H9 (cell line): Measurements from ENCODE around the gene TSTD1. TPM values are rescaled to one million over a fixed set of nuclear protein-coding genes. Genes with fewer than 3 reads are reported as not detected.

Experiments
- DNase-seq: peaks from one replicate; pipeline ENCODE4 v3.0.0-alpha.2; 2017
- H2AFZ ChIP-seq: one replicate; pipeline ENCODE4 v1.6.1; 2013; ENCODE audit warnings: mild to moderate bottlenecking, low read length, control low read depth, moderate library complexity
- H2AK5ac ChIP-seq: 2 replicates; pipeline ENCODE4 v1.6.1; 2013; ENCODE audit warnings: low read length, control low read depth, mixed read lengths; ENCODE audit not compliant: insufficient read length
- H2BK120ac ChIP-seq: one replicate; pipeline ENCODE4 v1.6.1; 2013; ENCODE audit warnings: low read depth, mild to moderate bottlenecking, low read length, control low read depth, inconsistent platforms; ENCODE audit not compliant: poor library complexity, severe bottlenecking
- H2BK12ac ChIP-seq: 2 replicates; pipeline ENCODE4 v1.6.1; 2013; ENCODE audit warnings: low read length, control low read depth, mixed read lengths, low read depth; ENCODE audit not compliant: insufficient read length
- H2BK15ac ChIP-seq: 2 replicates; pipeline ENCODE4 v1.6.1; 2013; ENCODE audit warnings: low read depth, low read length, control low read depth
- H2BK20ac ChIP-seq: one replicate; pipeline ENCODE4 v1.6.1; 2013; ENCODE audit warnings: low read depth, mild to moderate bottlenecking, low read length, control low read depth, inconsistent platforms; ENCODE audit not compliant: poor library complexity, severe bottlenecking
- H2BK5ac ChIP-seq: 2 replicates; pipeline ENCODE4 v1.6.1; 2013; ENCODE audit warnings: low read length, control low read depth, mixed read lengths; ENCODE audit not compliant: insufficient read length
- H3K14ac ChIP-seq: 2 replicates; pipeline ENCODE4 v1.6.1; 2013; ENCODE audit warnings: low read length, control low read depth; ENCODE audit not compliant: insufficient read depth
- H3K18ac ChIP-seq: 2 replicates; pipeline ENCODE4 v1.6.1; 2013; ENCODE audit warnings: low read depth, mild to moderate bottlenecking, mixed read lengths, low read length, control low read depth; ENCODE audit not compliant: insufficient read length
- H3K23ac ChIP-seq: 2 replicates; pipeline ENCODE4 v1.6.1; 2013; ENCODE audit warnings: low read length, control low read depth, mixed read lengths, low read depth; ENCODE audit not compliant: insufficient read length
- H3K23me2 ChIP-seq: 2 replicates; pipeline ENCODE4 v1.6.1; 2013; ENCODE audit warnings: low read depth, mild to moderate bottlenecking, mixed read lengths, low read length, control low read depth; ENCODE audit not compliant: insufficient read length, poor library complexity, severe bottlenecking
- H3K27ac ChIP-seq: 2 replicates; pipeline ENCODE4 v1.5.1; 2013; ENCODE audit warnings: low read length, control low read depth, mixed read lengths, low read depth; ENCODE audit not compliant: insufficient read length
- H3K27me3 ChIP-seq: 2 replicates; pipeline ENCODE4 v1.6.1; 2013; ENCODE audit warnings: low read length, control low read depth, inconsistent platforms; ENCODE audit not compliant: insufficient read depth
- H3K4ac ChIP-seq: 2 replicates; pipeline ENCODE4 v1.6.1; 2013; ENCODE audit warnings: low read depth, mild to moderate bottlenecking, control low read depth, inconsistent platforms, low read length, moderate library complexity
- H3K4me1 ChIP-seq: 2 replicates; pipeline ENCODE4 v1.6.1; 2013; ENCODE audit warnings: low read length, control low read depth, inconsistent platforms; ENCODE audit not compliant: insufficient read depth
- H3K4me2 ChIP-seq: 2 replicates; pipeline ENCODE4 v1.6.1; 2013; ENCODE audit warnings: low read length, control low read depth, mixed read lengths; ENCODE audit not compliant: insufficient read length, insufficient read depth
- H3K56ac ChIP-seq: 2 replicates; pipeline ENCODE4 v1.6.1; 2013; ENCODE audit warnings: low read depth, mild to moderate bottlenecking, mixed read lengths, low read length, control low read depth; ENCODE audit not compliant: insufficient read length
- H3K79me1 ChIP-seq: 2 replicates; pipeline ENCODE4 v1.6.1; 2013; ENCODE audit warnings: low read depth, mild to moderate bottlenecking, moderate library complexity, low read length, control low read depth, inconsistent platforms; ENCODE audit not compliant: insufficient read depth, poor library complexity, severe bottlenecking
- H3K79me2 ChIP-seq: 2 replicates; pipeline ENCODE4 v1.6.1; 2013; ENCODE audit warnings: low read length, control low read depth, inconsistent platforms; ENCODE audit not compliant: insufficient read depth
- H3K9ac ChIP-seq: 2 replicates; pipeline ENCODE4 v1.6.1; 2013; ENCODE audit warnings: low read length, control low read depth, mixed read lengths; ENCODE audit not compliant: insufficient read length; ENCODE audit errors: extremely low read depth
- H3K9me3 ChIP-seq: one replicate; pipeline ENCODE4 v1.6.1; 2013; ENCODE audit warnings: low read depth, low read length, inconsistent platforms; ENCODE audit not compliant: control insufficient read depth
- H3T11ph ChIP-seq: one replicate; pipeline ENCODE4 v1.6.1; 2013; ENCODE audit warnings: mild to moderate bottlenecking, low read length, control low read depth, inconsistent platforms
- H4K20me1 ChIP-seq: one replicate; pipeline ENCODE4 v1.6.1; 2013; ENCODE audit not compliant: control insufficient read depth, insufficient read length, insufficient read depth
- H4K5ac ChIP-seq: 2 replicates; pipeline ENCODE4 v1.6.1; 2013; ENCODE audit warnings: low read depth, mild to moderate bottlenecking, mixed read lengths, low read length, control low read depth; ENCODE audit not compliant: insufficient read length
- H4K8ac ChIP-seq: replicated peaks from 2 replicates; pipeline ENCODE4 v1.6.1; 2013; ENCODE audit warnings: low read length, control low read depth, mixed read lengths, low read depth; ENCODE audit not compliant: insufficient read length
- H4K91ac ChIP-seq: 2 replicates; pipeline ENCODE4 v1.6.1; 2013; ENCODE audit warnings: low read depth, mild to moderate bottlenecking, moderate library complexity, mixed read lengths, low read length, control low read depth; ENCODE audit not compliant: insufficient read length
- H3K27ac Mint-ChIP-seq, 3 experiments: 2 replicates in 2 of 3; 3 replicates in 1 of 3; pipeline ENCODE4 v1.8.0; 2020 to 2021; ENCODE audit warnings: mixed read lengths in 3 of 3, mild to moderate bottlenecking in 1 of 3, moderate library complexity in 1 of 3
- H3K27me3 Mint-ChIP-seq: 2 replicates; pipeline ENCODE4 v1.8.0; 2021; ENCODE audit warnings: low read depth, mild to moderate bottlenecking, moderate library complexity, mixed read lengths
- H3K36me3 Mint-ChIP-seq, 3 experiments: 2 replicates in 2 of 3; 3 replicates in 1 of 3; pipeline ENCODE4 v1.8.0; 2020 to 2021; ENCODE audit warnings: low read depth in 3 of 3, mixed read lengths in 3 of 3; ENCODE audit not compliant: insufficient read depth in 1 of 3
- H3K4me1 Mint-ChIP-seq, 2 experiments: 2 replicates each; pipeline ENCODE4 v1.8.0; 2020; ENCODE audit warnings: mixed read lengths in 2 of 2
- H3K4me3 Mint-ChIP-seq, 2 experiments: 2 replicates in 1 of 2; 3 replicates in 1 of 2; pipeline ENCODE4 v1.8.0; 2020 to 2021; ENCODE audit warnings: mild to moderate bottlenecking in 2 of 2, mixed read lengths in 2 of 2, moderate library complexity in 1 of 2
- H3K9me3 Mint-ChIP-seq, 2 experiments: 2 replicates in 1 of 2; 3 replicates in 1 of 2; pipeline ENCODE4 v1.8.0; 2020; ENCODE audit warnings: mild to moderate bottlenecking in 2 of 2, mixed read lengths in 2 of 2, moderate library complexity in 1 of 2
- CTCF ChIP-seq: fragments of 200-600 bp; sonication (generic); conservative IDR thresholded peaks from 3 replicates; pipeline ENCODE4 v1.8.0; 2021; ENCODE audit warnings: antibody characterized with exemption, mild to moderate bottlenecking
- WGBS: extraction: QIAGEN DNeasy Blood & Tissue Kit; methylation state at CpG from one replicate; pipeline ENCODE4 v1.1.7; 2013; ENCODE audit warnings: missing lambda C conversion rate, low lambda C conversion rate, mixed read lengths; ENCODE audit not compliant: insufficient read length; ENCODE audit errors: extremely low coverage; 5-methylcytosine and 5-hydroxymethylcytosine counted together
- total RNA-seq: library from RNA; stranded (reverse); gene quantifications from 2 replicates; pipeline ENCODE4 v1.2.1, GENCODE V29; 2021

Gene TSTD1
- total RNA-seq, 1 experiment from 2014 or later: 73.7 TPM

- WGBS: no CpG with 5 or more reads among the region's 10 CpGs
- Histone ChIP-seq H2BK120ac (no peak overlapping the region), H4K91ac (no peak overlapping the region), H4K20me1 (no peaks in the 10 kb centered on the region), H4K5ac (no peak overlapping the region), H2AK5ac (no peak overlapping the region), H2AFZ (no peak overlapping the region), H4K8ac (no peak overlapping the region), H2BK15ac (no peak overlapping the region), H3K23ac (no peak overlapping the region), H3K27ac (no peak overlapping the region), H3K4me2 (no peak overlapping the region), H3K4me1 (no peaks in the 10 kb centered on the region), H3K9me3 (no peaks in the 10 kb centered on the region), H3K9ac (no peak overlapping the region), H3K79me2 (no peaks in the 10 kb centered on the region), H3K18ac (no peak overlapping the region), H3K56ac (no peak overlapping the region), H2BK12ac (no peak overlapping the region), H3K79me1 (no peaks in the 10 kb centered on the region), H3K14ac (no peak overlapping the region; the same call in 1 of the 2 replicates), H3K23me2 (no peaks in the 10 kb centered on the region), H2BK5ac (no peak overlapping the region), H3K27me3 (no peaks in the 10 kb centered on the region; the same call in none of the 2 replicates), H3T11ph (no peak overlapping the region), H3K4ac (no peak overlapping the region), H2BK20ac (no peak overlapping the region)
- peaks cover 4 to 15% (median 11%) of the 10 kb centered on the region in 3 experiments; a peak in 6 of 7 replicates for H3K36me3 Mint-ChIP-seq
- H3K27me3 Mint-ChIP-seq: peaks cover 45% of the 10 kb centered on the region
- H3K4me3 Mint-ChIP-seq: no peak overlapping the region
- DNase-seq: no peak
- H3K9me3 Mint-ChIP-seq: peaks cover 12% of the 10 kb centered on the region in 2 experiments
- H3K27ac Mint-ChIP-seq: no peak overlapping the region
- peaks cover 6 to 8% of the 10 kb centered on the region in 2 experiments; a peak in 3 of 4 replicates for H3K4me1 Mint-ChIP-seq
- TF ChIP-seq CTCF: no peak
Observed at GRCh38 chr1:161051219-161051618, 12.5 kb upstream of the TSTD1 start.
